Vagina (tissue), 2 donors: ENCODE results near the gene LSM14A.

ENCODE experiments used
- POLR2A ChIP-seq, 2 donors: fragments of 450-650 bp; IDR thresholded peaks; one replicate each; pipeline ENCODE4 v1.6.1; 2017; ENCODE audit warnings: antibody characterized with exemption in 2 of 2, mild to moderate bottlenecking in 2 of 2, moderate library complexity in 2 of 2
- POLR2AphosphoS5 ChIP-seq, 2 donors: sonication (generic); formaldehyde crosslinking; IDR thresholded peaks; one replicate each; pipeline ENCODE4 v1.9.0; 2017; ENCODE audit warnings: antibody characterized with exemption in 2 of 2, mild to moderate bottlenecking in 2 of 2, low read depth in 1 of 2; ENCODE audit not compliant: insufficient read depth in 1 of 2
- TF ChIP-seq, protein P1 (sequence below), 3 experiments: fragments of 450-650 bp in 2 of 3; fragments of 200-600 bp in 1 of 3; sonication (generic) in 1 of 3; IDR thresholded peaks; one replicate each; pipeline ENCODE4 v1.5.1; 2017 to 2019; ENCODE audit warnings: antibody characterized with exemption in 3 of 3, mild to moderate bottlenecking in 2 of 3, moderate library complexity in 2 of 3

DNA sequence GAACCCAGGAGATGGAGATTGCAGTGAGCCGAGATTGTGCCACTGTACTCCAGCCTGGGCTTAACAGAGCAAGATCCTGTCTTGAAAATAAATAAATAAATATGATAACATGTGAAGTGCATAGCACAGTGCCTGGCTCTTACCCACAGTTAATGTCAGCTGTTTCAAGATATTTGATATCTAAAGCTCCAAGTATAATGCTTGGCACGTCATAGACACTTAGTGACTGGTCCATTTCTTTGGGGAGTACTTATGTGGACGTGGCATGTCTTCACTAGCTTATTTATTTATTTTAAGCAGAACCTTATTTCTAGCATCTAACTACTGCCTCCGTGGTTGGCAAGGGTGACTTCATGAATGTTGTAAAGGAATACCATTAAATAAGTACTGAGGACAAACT lies 100.8 kb downstream of the LSM14A start:
- no peak for TF ChIP-seq POLR2A (IDR thresholded peaks at IDR 0.05)
- TF ChIP-seq, protein P1, sequence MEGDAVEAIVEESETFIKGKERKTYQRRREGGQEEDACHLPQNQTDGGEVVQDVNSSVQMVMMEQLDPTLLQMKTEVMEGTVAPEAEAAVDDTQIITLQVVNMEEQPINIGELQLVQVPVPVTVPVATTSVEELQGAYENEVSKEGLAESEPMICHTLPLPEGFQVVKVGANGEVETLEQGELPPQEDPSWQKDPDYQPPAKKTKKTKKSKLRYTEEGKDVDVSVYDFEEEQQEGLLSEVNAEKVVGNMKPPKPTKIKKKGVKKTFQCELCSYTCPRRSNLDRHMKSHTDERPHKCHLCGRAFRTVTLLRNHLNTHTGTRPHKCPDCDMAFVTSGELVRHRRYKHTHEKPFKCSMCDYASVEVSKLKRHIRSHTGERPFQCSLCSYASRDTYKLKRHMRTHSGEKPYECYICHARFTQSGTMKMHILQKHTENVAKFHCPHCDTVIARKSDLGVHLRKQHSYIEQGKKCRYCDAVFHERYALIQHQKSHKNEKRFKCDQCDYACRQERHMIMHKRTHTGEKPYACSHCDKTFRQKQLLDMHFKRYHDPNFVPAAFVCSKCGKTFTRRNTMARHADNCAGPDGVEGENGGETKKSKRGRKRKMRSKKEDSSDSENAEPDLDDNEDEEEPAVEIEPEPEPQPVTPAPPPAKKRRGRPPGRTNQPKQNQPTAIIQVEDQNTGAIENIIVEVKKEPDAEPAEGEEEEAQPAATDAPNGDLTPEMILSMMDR (IDR thresholded peaks at IDR 0.05), result no peak
- TF ChIP-seq POLR2AphosphoS5 (IDR thresholded peaks at IDR 0.05; ENCODE audit: insufficient read depth in 1 of 2, low read depth in 1 of 2), result no peak
